GM12878 (cell line): ENCODE data around the gene THSD4. TPM values are rescaled to one million over a fixed set of nuclear protein-coding genes. Genes with fewer than 3 reads are reported as not detected.

Experiments
- ATAC-seq: fragments of 200-7000 bp; cut with Tn5 transposase; 3 replicates; pipeline ENCODE4 v1.9.1; 2020; ENCODE audit warnings: mild to moderate bottlenecking, moderate library complexity
- BruUV-seq: library from RNA; stranded (reverse); fragments of 400-500 nt; replicated peaks from 2 replicates; lab custom pipeline; 2021; lab: Mats Ljungman, UMichigan
- CTCF ChIA-PET: fragments of 300-600 bp; sonication (Branson Sonifier 250); formaldehyde crosslinking; extraction: SDS; loops from one replicate; lab custom pipeline; 2021; ENCODE audit warnings: inconsistent platforms; lab: Yijun Ruan, JAX
- POLR2A ChIA-PET: fragments of 350-600 bp; formaldehyde crosslinking; extraction: SDS; loops from one replicate; lab custom pipeline; 2021; ENCODE audit warnings: inconsistent platforms; lab: Charles Lee
- RAD21 ChIA-PET: fragments of 300-600 bp; sonication (Branson Sonifier 250); formaldehyde crosslinking; loops from one replicate; lab custom pipeline; 2023; ENCODE audit warnings: antibody characterized with exemption; ENCODE audit not compliant: unreplicated experiment; lab: Charles Lee
- SMC1A ChIA-PET: fragments of 300-600 bp; sonication (Branson Sonifier 250); formaldehyde crosslinking; loops from one replicate; lab custom pipeline; 2023; ENCODE audit not compliant: unreplicated experiment, uncharacterized antibody; lab: Charles Lee
- DNase-seq: peaks from one replicate; pipeline ENCODE4 v3.0.0-alpha.2; 2011; ENCODE audit warnings: low read depth, low spot score
- FAIRE-seq: peaks from 3 replicates; lab custom pipeline; 2011; peaks lifted over from hg19 to GRCh38; lab: Jason Lieb, UNC
- H2AFZ ChIP-seq: 2 replicates; pipeline ENCODE4 v1.6.0; 2011; ENCODE audit warnings: low read depth, low read length, control low read depth; ENCODE audit not compliant: control insufficient read depth
- H3K27ac ChIP-seq: 2 replicates; pipeline ENCODE4 v1.5.1; 2011; ENCODE audit warnings: control low read depth; ENCODE audit not compliant: control insufficient read depth, insufficient read depth
- H3K27me3 ChIP-seq, 2 experiments: replicated peaks in 1 of 2; 2 replicates each; pipeline versions ENCODE4 v1.6.0 to v1.6.1; 2011; ENCODE audit warnings: low read length in 1 of 2; ENCODE audit not compliant: control insufficient read depth in 2 of 2, insufficient read depth in 2 of 2
- H3K36me3 ChIP-seq, 2 experiments: 2 replicates each; pipeline ENCODE4 v1.5.1; 2011; ENCODE audit warnings: low read length in 1 of 2; ENCODE audit not compliant: control insufficient read depth in 2 of 2, insufficient read depth in 2 of 2
- H3K4me1 ChIP-seq: 2 replicates; pipeline ENCODE4 v1.6.1; 2011; ENCODE audit warnings: mild to moderate bottlenecking, low read length, moderate library complexity, mixed read lengths; ENCODE audit not compliant: control insufficient read depth, insufficient read depth
- H3K4me2 ChIP-seq: 2 replicates; pipeline ENCODE4 v1.6.0; 2011; ENCODE audit warnings: control low read depth; ENCODE audit not compliant: control insufficient read depth, insufficient read depth
- H3K4me3 ChIP-seq: fragments of 200-600 bp; sonication (generic); 2 replicates; pipeline ENCODE4 v1.5.1; 2016
- H3K79me2 ChIP-seq: 2 replicates; pipeline ENCODE4 v1.6.0; 2011; ENCODE audit warnings: low read length; ENCODE audit not compliant: control insufficient read depth, insufficient read depth
- H3K9ac ChIP-seq: 2 replicates; pipeline ENCODE4 v1.8.0; 2011; ENCODE audit warnings: low read length, control low read depth, mixed read lengths; ENCODE audit not compliant: control insufficient read depth, insufficient read depth
- H3K9me3 ChIP-seq: replicated peaks from 3 replicates; pipeline ENCODE4 v1.5.1; 2011; ENCODE audit warnings: mild to moderate bottlenecking, low read length; ENCODE audit not compliant: control insufficient read depth, insufficient read depth
- H4K20me1 ChIP-seq: 2 replicates; pipeline ENCODE4 v1.6.0; 2011; ENCODE audit not compliant: control insufficient read depth, insufficient read depth
- DPF2 ChIP-seq: fragments of 450-650 bp; IDR thresholded peaks from 2 replicates; pipeline ENCODE4 v1.6.1; 2017; ENCODE audit warnings: mild to moderate bottlenecking
- EGR1 ChIP-seq, 2 experiments: IDR thresholded peaks; 1 replicate in 1 of 2; 2 replicates in 1 of 2; pipeline ENCODE4 v1.6.1; 2011 to 2012; ENCODE audit warnings: low read depth in 2 of 2, low read length in 2 of 2, borderline replicate concordance in 1 of 2, mild to moderate bottlenecking in 1 of 2, moderate library complexity in 1 of 2
- FOXK2 ChIP-seq: fragments of 450-650 bp; IDR thresholded peaks from 2 replicates; pipeline ENCODE4 v1.6.1; 2017; ENCODE audit warnings: mild to moderate bottlenecking, moderate library complexity
- HDGF ChIP-seq: fragments of 450-650 bp; IDR thresholded peaks from 2 replicates; pipeline ENCODE4 v1.6.1; 2016; ENCODE audit warnings: antibody characterized with exemption
- MYB ChIP-seq: fragments of 150-350 bp; IDR thresholded peaks from 2 replicates; pipeline ENCODE4 v1.6.1; 2014; ENCODE audit warnings: mild to moderate bottlenecking, low read depth, low read length, borderline replicate concordance
- MYC ChIP-seq: IDR thresholded peaks from 2 replicates; pipeline ENCODE4 v1.6.1; 2011; ENCODE audit warnings: mild to moderate bottlenecking, low read length, moderate library complexity, inconsistent platforms; ENCODE audit not compliant: insufficient read depth, insufficient replicate concordance, insufficient read length, severe bottlenecking
- PML ChIP-seq: IDR thresholded peaks from 2 replicates; pipeline ENCODE4 v1.6.1; 2012; ENCODE audit warnings: low read length, inconsistent platforms
- SIX5 ChIP-seq: IDR thresholded peaks from 2 replicates; pipeline ENCODE4 v1.6.1; 2011; ENCODE audit warnings: mild to moderate bottlenecking, low read depth, low read length, moderate library complexity; ENCODE audit not compliant: severe bottlenecking
- SMARCA5 ChIP-seq: fragments of 450-650 bp; IDR thresholded peaks from 2 replicates; pipeline ENCODE4 v1.6.1; 2017; ENCODE audit warnings: mild to moderate bottlenecking
- STAT1 ChIP-seq: fragments of 450-650 bp; conservative IDR thresholded peaks from 2 replicates; pipeline ENCODE4 v1.6.1; 2014; ENCODE audit warnings: antibody characterized with exemption, mild to moderate bottlenecking
- STAT3 ChIP-seq: IDR thresholded peaks from 2 replicates; pipeline ENCODE4 v1.6.1; 2011; ENCODE audit warnings: low read depth, low read length, improper control_type of control experiment
- ZNF24 ChIP-seq: fragments of 450-650 bp; IDR thresholded peaks from 2 replicates; pipeline ENCODE4 v1.6.1; 2017; ENCODE audit warnings: antibody characterized with exemption, mild to moderate bottlenecking
- ZNF592 ChIP-seq: fragments of 450-650 bp; IDR thresholded peaks from 2 replicates; pipeline ENCODE4 v1.6.1; 2017; ENCODE audit warnings: mild to moderate bottlenecking, moderate library complexity
- ZZZ3 ChIP-seq: IDR thresholded peaks from 2 replicates; pipeline ENCODE4 v1.6.1; 2011; ENCODE audit warnings: low read depth; ENCODE audit not compliant: control insufficient read depth, insufficient read length
- WGBS: methylation state at CpG from one replicate; pipeline ENCODE4 v1.1.6; 2016; ENCODE audit warnings: low lambda C conversion rate; ENCODE audit not compliant: insufficient replicate concordance, insufficient coverage; ENCODE audit errors: missing lambda C conversion rate; 5-methylcytosine and 5-hydroxymethylcytosine counted together
- in situ Hi-C: fragments of 300-500 bp; cut with MboI; formaldehyde crosslinking; loops from 9 replicates; pipeline ENCODE4 v1.14.3; 2018; ENCODE audit warnings: mixed read lengths
- intact Hi-C: fragments of 100-400 bp; cut with micrococcal nuclease; formaldehyde crosslinking; loops from one replicate; pipeline ENCODE4 v1.14.2; 2022; ENCODE audit not compliant: unreplicated experiment
- polyA plus RNA-seq, 11 experiments: library from polyadenylated mRNA; depleted of rRNA in 4 of 11; unstranded in 6 of 11; stranded (reverse) in 5 of 11; fragments of >200 nt; fragmentation: Nextera tagmentation in 4 of 11; fragmentation: Illumina TruSeq in 1 of 11; extraction: Ambion mirVana in 4 of 11; extraction: Trizol in 1 of 11; gene quantifications; 1 replicate in 1 of 11; 2 replicates in 10 of 11; pipeline versions ENCODE4 v1.2.1 to v1.2.3, GENCODE V29; 2011 to 2016; ENCODE audit warnings: inconsistent platforms in 2 of 11, missing spikeins in 2 of 11, low read depth in 1 of 11
- total RNA-seq, 4 experiments: library from RNA; depleted of rRNA in 3 of 4; stranded (reverse); fragments of >200 nt in 3 of 4; fragmentation: Illumina TruSeq in 1 of 4; extraction: Trizol in 1 of 4; gene quantifications; 2 replicates each; pipeline versions ENCODE4 v1.2.1 to v1.2.3, GENCODE V29; 2013 to 2021
- TF ChIP-seq, protein P1 (sequence below): fragments of 450-650 bp; IDR thresholded peaks from 2 replicates; pipeline ENCODE4 v1.6.1; 2017; ENCODE audit warnings: mild to moderate bottlenecking, moderate library complexity

Gene THSD4
- total and polyA plus RNA-seq, 10 of the 15 experiments (the other 5 are each of a cell fraction or from before 2014, with no cell fraction given), result 0.04 to 0.13 (median 0.05) TPM; not detected in 7

GRCh38 chr15:71323584-71323983 lies 208.3 kb downstream of the THSD4 start (continued):
- TF ChIP-seq MYC (no peak), PML (no peak), MYB (no peak)
- TF ChIP-seq, all 136 proteins: peak for 0

- H3K4me1 ChIP-seq, result no peaks in the 10 kb centered on the region
- no peaks in the 10 kb centered on the region for H4K20me1 ChIP-seq
- no peak overlapping the region for H3K9ac ChIP-seq
- H2AFZ ChIP-seq, result no peak overlapping the region
- TF ChIP-seq STAT3, result no peak
- TF ChIP-seq EGR1 (IDR thresholded peaks at IDR 0.05; ENCODE audit: borderline replicate concordance in 1 of 2, low read depth in 2 of 2, low read length in 2 of 2), result no peak
- TF ChIP-seq STAT1, result no peak
- TF ChIP-seq SMARCA5, result no peak
- no peak for TF ChIP-seq ZNF592
- no peak for TF ChIP-seq FOXK2
- no peak for TF ChIP-seq SIX5
- TF ChIP-seq, protein P1, sequence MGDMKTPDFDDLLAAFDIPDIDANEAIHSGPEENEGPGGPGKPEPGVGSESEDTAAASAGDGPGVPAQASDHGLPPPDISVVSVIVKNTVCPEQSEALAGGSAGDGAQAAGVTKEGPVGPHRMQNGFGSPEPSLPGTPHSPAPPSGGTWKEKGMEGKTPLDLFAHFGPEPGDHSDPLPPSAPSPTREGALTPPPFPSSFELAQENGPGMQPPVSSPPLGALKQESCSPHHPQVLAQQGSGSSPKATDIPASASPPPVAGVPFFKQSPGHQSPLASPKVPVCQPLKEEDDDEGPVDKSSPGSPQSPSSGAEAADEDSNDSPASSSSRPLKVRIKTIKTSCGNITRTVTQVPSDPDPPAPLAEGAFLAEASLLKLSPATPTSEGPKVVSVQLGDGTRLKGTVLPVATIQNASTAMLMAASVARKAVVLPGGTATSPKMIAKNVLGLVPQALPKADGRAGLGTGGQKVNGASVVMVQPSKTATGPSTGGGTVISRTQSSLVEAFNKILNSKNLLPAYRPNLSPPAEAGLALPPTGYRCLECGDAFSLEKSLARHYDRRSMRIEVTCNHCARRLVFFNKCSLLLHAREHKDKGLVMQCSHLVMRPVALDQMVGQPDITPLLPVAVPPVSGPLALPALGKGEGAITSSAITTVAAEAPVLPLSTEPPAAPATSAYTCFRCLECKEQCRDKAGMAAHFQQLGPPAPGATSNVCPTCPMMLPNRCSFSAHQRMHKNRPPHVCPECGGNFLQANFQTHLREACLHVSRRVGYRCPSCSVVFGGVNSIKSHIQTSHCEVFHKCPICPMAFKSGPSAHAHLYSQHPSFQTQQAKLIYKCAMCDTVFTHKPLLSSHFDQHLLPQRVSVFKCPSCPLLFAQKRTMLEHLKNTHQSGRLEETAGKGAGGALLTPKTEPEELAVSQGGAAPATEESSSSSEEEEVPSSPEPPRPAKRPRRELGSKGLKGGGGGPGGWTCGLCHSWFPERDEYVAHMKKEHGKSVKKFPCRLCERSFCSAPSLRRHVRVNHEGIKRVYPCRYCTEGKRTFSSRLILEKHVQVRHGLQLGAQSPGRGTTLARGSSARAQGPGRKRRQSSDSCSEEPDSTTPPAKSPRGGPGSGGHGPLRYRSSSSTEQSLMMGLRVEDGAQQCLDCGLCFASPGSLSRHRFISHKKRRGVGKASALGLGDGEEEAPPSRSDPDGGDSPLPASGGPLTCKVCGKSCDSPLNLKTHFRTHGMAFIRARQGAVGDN, result no peak
- no peak for TF ChIP-seq DPF2
- no peak for TF ChIP-seq ZZZ3
- no peak for TF ChIP-seq HDGF
- TF ChIP-seq ZNF24, result no peak
- TF ChIP-seq, all 136 proteins: peak for 0
- no peak overlapping the region for H3K4me2 ChIP-seq
- POLR2A ChIA-PET, result no interaction called here
- no peaks in the 10 kb centered on the region for H3K36me3 ChIP-seq
- SMC1A ChIA-PET, result no interaction called here
- FAIRE-seq (no peak), DNase-seq (no peak), ATAC-seq (no peak)
- intact Hi-C loops, result no loop called here
- RAD21 ChIA-PET, result no interaction called here
- CTCF ChIA-PET, result no interaction called here
- H3K79me2 ChIP-seq, result no peaks in the 10 kb centered on the region
- no peaks in the 10 kb centered on the region for H3K9me3 ChIP-seq
- in situ Hi-C loops, result no loop called here
- no peak overlapping the region for H3K27ac ChIP-seq
- no peak overlapping the region for H3K4me3 ChIP-seq
- BruUV-seq, result no TSS peak
- 0% methylated on average over 1 of the region's 1 CpG for WGBS
- no peaks in the 10 kb centered on the region for H3K27me3 ChIP-seq
These were observed 210.2 kb downstream of the THSD4 start for GRCh38 chr15:71325481-71325880.
